ENCODE results near the gene NELL1. TPM values are rescaled to one million over a fixed set of nuclear protein-coding genes. Genes with fewer than 3 reads are reported as not detected.

Gene NELL1
- total RNA-seq, 1 experiment from 2014 or later = not detected

- intact Hi-C loops (cut with micrococcal nuclease) = no loop called here
Observed at GRCh38 chr11:21082853-21083252, 413.5 kb downstream of the NELL1 start.

GRCh38 chr11:21088930-21089329 lies 419.5 kb downstream of the NELL1 start:
- intact Hi-C loops (cut with micrococcal nuclease) = no loop called here
- H3F3A ChIP-seq (ENCODE audit: low read length, unreplicated experiment) = no peaks in the 10 kb centered on the region
- no peak overlapping the region for H3K27ac ChIP-seq (ENCODE audit: low read length)
- POLR2A ChIA-PET (ENCODE audit: unreplicated experiment) = no interaction called here
- H3K9ac ChIP-seq (ENCODE audit: low read length) = no peak overlapping the region
- no peaks in the 10 kb centered on the region for H3K4me1 ChIP-seq (ENCODE audit: insufficient read depth, low read length)
- no peak for DNase-seq
- CTCF ChIA-PET = no interaction called here
- no peaks in the 10 kb centered on the region for H3K36me3 ChIP-seq (ENCODE audit: low read depth, low read length)
- no peaks in the 10 kb centered on the region for H3K9me2 ChIP-seq (replicated peaks; ENCODE audit: low read length)
- no peak overlapping the region for H3K4me3 ChIP-seq (ENCODE audit: low read length)
- no peak for TF ChIP-seq EZH2phosphoT487 (IDR thresholded peaks at IDR 0.05; ENCODE audit: borderline replicate concordance, low read length)
- H4K20me1 ChIP-seq (ENCODE audit: low read length) = no peaks in the 10 kb centered on the region
- no peak for ATAC-seq
- H3K4me2 ChIP-seq (ENCODE audit: low read length) = no peak overlapping the region
- H2AFZ ChIP-seq (ENCODE audit: low read length) = no peak overlapping the region
- H3K79me2 ChIP-seq (ENCODE audit: low read length) = no peaks in the 10 kb centered on the region
- H3K9me3 ChIP-seq (ENCODE audit: low read length) = 0 out of 2 replicates have a peak, but pooled peaks cover 4% of the 10 kb centered on the region
- H3K27me3 ChIP-seq (ENCODE audit: low read length) = no peaks in the 10 kb centered on the region
- BruUV-seq (replicated peaks) = no TSS peak

More at GRCh38 chr11:21082853-21083252, 413.5 kb downstream of the NELL1 start:
- POLR2A ChIA-PET (ENCODE audit: unreplicated experiment) = no interaction called here
- TF ChIP-seq CTCF (conservative IDR thresholded peaks at IDR 0.05; ENCODE audit: low read depth, low read length) (no peak), EZH2 (IDR thresholded peaks at IDR 0.05; ENCODE audit: low read length, unreplicated experiment) (no peak), EZH2phosphoT487 (IDR thresholded peaks at IDR 0.05; ENCODE audit: borderline replicate concordance, low read length) (no peak)
- Histone ChIP-seq H3K27ac (ENCODE audit: low read length) (no peak overlapping the region), H3K4me3 (ENCODE audit: low read length) (no peak overlapping the region), H3K27me3 (ENCODE audit: low read length) (no peaks in the 10 kb centered on the region), H4K20me1 (ENCODE audit: low read length) (no peaks in the 10 kb centered on the region), H3K9me2 (replicated peaks; ENCODE audit: low read length) (no peaks in the 10 kb centered on the region), H3K4me2 (ENCODE audit: low read length) (no peak overlapping the region), H3K9me3 (ENCODE audit: low read length) (no peaks in the 10 kb centered on the region), H2AFZ (ENCODE audit: low read length) (no peak overlapping the region), H3K9ac (ENCODE audit: low read length) (no peak overlapping the region), H3K4me1 (ENCODE audit: insufficient read depth, low read length) (no peaks in the 10 kb centered on the region), H3K36me3 (ENCODE audit: low read depth, low read length) (no peaks in the 10 kb centered on the region), H3K79me2 (ENCODE audit: low read length) (no peaks in the 10 kb centered on the region), H3F3A (ENCODE audit: low read length, unreplicated experiment) (no peaks in the 10 kb centered on the region)
- DNase-seq (no peak), ATAC-seq (no peak)
- BruUV-seq (replicated peaks) = no TSS peak
- CTCF ChIA-PET = no interaction called here

GRCh38 chr11:21104641-21105040 lies 435.3 kb downstream of the NELL1 start:
- no peaks in the 10 kb centered on the region for H3K27me3 ChIP-seq (ENCODE audit: low read length)
- no peaks in the 10 kb centered on the region for H3K9me2 ChIP-seq (replicated peaks; ENCODE audit: low read length)
- H4K20me1 ChIP-seq (ENCODE audit: low read length) = no peaks in the 10 kb centered on the region
- DNase-seq (no peak), ATAC-seq (no peak)
- intact Hi-C loops (cut with micrococcal nuclease) = no loop called here
- no peak overlapping the region for H3K27ac ChIP-seq (ENCODE audit: low read length)
- no peaks in the 10 kb centered on the region for H3K4me1 ChIP-seq (ENCODE audit: insufficient read depth, low read length)
- H3K4me2 ChIP-seq (ENCODE audit: low read length) = no peak overlapping the region
- peaks cover 15% of the 10 kb centered on the region; the same call in 1 of the 2 replicates for H3K9me3 ChIP-seq (ENCODE audit: low read length)
- no peak overlapping the region for H3K9ac ChIP-seq (ENCODE audit: low read length)
- H3F3A ChIP-seq (ENCODE audit: low read length, unreplicated experiment) = no peaks in the 10 kb centered on the region
- H3K36me3 ChIP-seq (ENCODE audit: low read depth, low read length) = no peaks in the 10 kb centered on the region
- ChIA-PET POLR2A (ENCODE audit: unreplicated experiment) (no interaction called here), CTCF (no interaction called here)
- H3K4me3 ChIP-seq (ENCODE audit: low read length) = no peak overlapping the region
- TF ChIP-seq CTCF (conservative IDR thresholded peaks at IDR 0.05; ENCODE audit: low read depth, low read length) (no peak), EZH2phosphoT487 (IDR thresholded peaks at IDR 0.05; ENCODE audit: borderline replicate concordance, low read length) (no peak), EZH2 (IDR thresholded peaks at IDR 0.05; ENCODE audit: low read length, unreplicated experiment) (no peak)
- no peaks in the 10 kb centered on the region for H3K79me2 ChIP-seq (ENCODE audit: low read length)
- no peak overlapping the region for H2AFZ ChIP-seq (ENCODE audit: low read length)
- no TSS peak for BruUV-seq (replicated peaks)
